Prostate gland (tissue), 2 donors: ENCODE data around the gene FFAR3.

Experiments
- CTCF ChIP-seq, 4 experiments: fragments of 200-600 bp in 2 of 4; fragments of 450-650 bp in 2 of 4; sonication (generic) in 2 of 4; IDR thresholded peaks; 1 replicate in 3 of 4; 2 replicates in 1 of 4; pipeline ENCODE4 v1.5.1; 2016 to 2019; ENCODE audit warnings: antibody characterized with exemption in 4 of 4, mild to moderate bottlenecking in 2 of 4, moderate library complexity in 2 of 4
- POLR2A ChIP-seq: fragments of 450-650 bp; IDR thresholded peaks from one replicate; pipeline ENCODE4 v1.6.1; 2016; ENCODE audit warnings: antibody characterized with exemption, mild to moderate bottlenecking
- POLR2AphosphoS5 ChIP-seq: sonication (generic); formaldehyde crosslinking; IDR thresholded peaks from one replicate; pipeline ENCODE4 v1.6.1; 2017; ENCODE audit warnings: antibody characterized with exemption

- TF ChIP-seq CTCF (IDR thresholded peaks at IDR 0.05) (no peak), POLR2A (no peak), POLR2AphosphoS5 (no peak)
These were observed 42.5 kb downstream of the FFAR3 start for GRCh38 chr19:35400773-35401100.
